Mammary epithelial cell (primary cell): ENCODE measurements around the gene CRAMP1.

Source experiments
- CTCF ChIP-seq, 2 donors: IDR thresholded peaks in 1 of 2; conservative IDR thresholded peaks in 1 of 2; 2 replicates each; pipeline ENCODE4 v1.5.1; 2011 to 2012; ENCODE audit warnings: inconsistent platforms in 2 of 2, low read length in 2 of 2, mild to moderate bottlenecking in 2 of 2, control low read depth in 1 of 2, low read depth in 1 of 2; ENCODE audit not compliant: insufficient read depth in 1 of 2; ENCODE audit errors: extremely low read depth in 1 of 2
- EZH2 ChIP-seq: IDR thresholded peaks from 2 replicates; pipeline ENCODE4 v1.6.1; 2012; ENCODE audit warnings: low read length, inconsistent platforms, borderline replicate concordance

GRCh38 chr16:1688807-1689560 lies 76.8 kb downstream of the CRAMP1 start:
- TF ChIP-seq CTCF (conservative IDR thresholded peaks at IDR 0.05 in 1 of 2, IDR thresholded peaks at IDR 0.05 in 1 of 2; ENCODE audit: extremely low read depth in 1 of 2, insufficient read depth in 1 of 2, low read depth in 1 of 2, low read length in 2 of 2) = no peak
- no peak for TF ChIP-seq EZH2
